GM19099 (cell line): ENCODE data around the gene UBE2F.

ENCODE experiments used
- POLR2A ChIP-seq: IDR thresholded peaks from 3 replicates; pipeline ENCODE4 v1.6.1; 2011; ENCODE audit warnings: low read depth; ENCODE audit not compliant: insufficient read length; ENCODE audit errors: extremely low read depth

The UBE2F gene

DNA sequence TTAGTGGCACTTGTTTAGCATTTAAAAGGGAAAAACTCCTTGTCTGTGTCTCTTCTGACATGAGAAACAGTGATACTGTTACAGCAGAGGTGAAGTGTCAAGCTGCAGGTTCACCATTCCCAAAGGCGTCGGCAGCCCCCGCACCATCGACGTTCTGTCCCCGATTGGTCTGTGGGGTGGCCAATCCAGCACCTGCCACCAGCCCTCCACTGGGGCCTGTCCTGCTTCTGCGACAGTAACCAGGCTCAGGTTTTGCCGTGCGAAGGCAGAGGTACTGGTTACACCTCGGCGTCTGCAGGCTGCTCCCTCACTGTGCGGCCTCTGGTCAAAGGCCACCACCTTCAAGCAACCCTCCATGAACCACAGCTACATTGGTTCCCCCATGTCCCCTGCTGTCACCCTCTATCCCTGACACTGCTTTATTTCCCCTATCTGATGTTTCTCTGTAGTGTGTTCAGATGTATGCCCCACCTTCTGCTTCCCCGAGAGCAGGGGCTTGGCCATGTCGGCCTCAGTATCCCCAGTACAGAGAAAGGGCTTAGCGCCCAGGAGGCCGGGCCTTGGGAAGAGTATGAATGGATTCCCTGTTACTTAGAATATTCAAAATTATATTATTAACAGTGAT, 124.7 kb downstream of the UBE2F start:
- no peak for TF ChIP-seq POLR2A
